ENCODE measurements around the gene CMPK2. TPM values are rescaled to one million over a fixed set of nuclear protein-coding genes. Genes with fewer than 3 reads are reported as not detected.

CMPK2 gene
- total and polyA plus RNA-seq, 9 of the 15 experiments (the other 6 are each of a cell fraction or from before 2014, with no cell fraction given) = 2.6 to 10.5 (median 5.0) TPM

DNA sequence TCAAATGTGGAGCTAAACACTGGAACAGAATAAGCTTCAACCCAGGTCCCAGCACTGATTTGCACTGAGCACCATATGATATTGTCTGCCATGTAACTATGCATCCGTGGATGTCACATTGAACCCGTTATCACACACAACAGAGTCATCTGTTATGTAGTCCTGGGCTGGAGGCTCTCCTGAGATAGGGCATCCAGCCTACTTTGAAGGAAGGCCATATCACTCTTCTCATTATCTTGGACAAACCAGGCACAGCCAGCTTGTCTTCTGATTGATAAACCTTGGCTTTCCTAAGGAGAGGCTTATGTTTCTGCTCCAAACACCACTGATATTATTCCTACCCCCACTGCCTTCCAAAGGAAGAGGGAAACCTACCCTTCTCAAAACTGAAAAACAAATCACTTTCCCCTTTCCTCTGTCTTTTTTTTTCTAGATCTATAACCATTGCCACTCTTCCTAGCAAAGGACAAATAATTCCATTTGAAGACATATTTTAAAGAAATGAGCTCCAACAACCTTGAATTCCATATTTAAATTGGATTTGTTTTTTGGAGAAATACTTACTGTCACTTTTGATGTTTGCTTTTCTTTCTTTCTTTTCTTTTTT lies 28.3 kb upstream of the CMPK2 start (continued):
- TF ChIP-seq PYGO2 (tag; IDR thresholded peaks at IDR 0.05) = peak; percentile 94
- no peak for TF ChIP-seq ZNF512 (tag; IDR thresholded peaks at IDR 0.05)
- no peak for TF ChIP-seq ZFP91 (CRISPR knock-in tag; IDR thresholded peaks at IDR 0.05)
- no peak for TF ChIP-seq ZNF740 (CRISPR knock-in tag; IDR thresholded peaks at IDR 0.05)
- TF ChIP-seq ZNF740 (tag; IDR thresholded peaks at IDR 0.05) = no peak
- TF ChIP-seq, protein P1, sequence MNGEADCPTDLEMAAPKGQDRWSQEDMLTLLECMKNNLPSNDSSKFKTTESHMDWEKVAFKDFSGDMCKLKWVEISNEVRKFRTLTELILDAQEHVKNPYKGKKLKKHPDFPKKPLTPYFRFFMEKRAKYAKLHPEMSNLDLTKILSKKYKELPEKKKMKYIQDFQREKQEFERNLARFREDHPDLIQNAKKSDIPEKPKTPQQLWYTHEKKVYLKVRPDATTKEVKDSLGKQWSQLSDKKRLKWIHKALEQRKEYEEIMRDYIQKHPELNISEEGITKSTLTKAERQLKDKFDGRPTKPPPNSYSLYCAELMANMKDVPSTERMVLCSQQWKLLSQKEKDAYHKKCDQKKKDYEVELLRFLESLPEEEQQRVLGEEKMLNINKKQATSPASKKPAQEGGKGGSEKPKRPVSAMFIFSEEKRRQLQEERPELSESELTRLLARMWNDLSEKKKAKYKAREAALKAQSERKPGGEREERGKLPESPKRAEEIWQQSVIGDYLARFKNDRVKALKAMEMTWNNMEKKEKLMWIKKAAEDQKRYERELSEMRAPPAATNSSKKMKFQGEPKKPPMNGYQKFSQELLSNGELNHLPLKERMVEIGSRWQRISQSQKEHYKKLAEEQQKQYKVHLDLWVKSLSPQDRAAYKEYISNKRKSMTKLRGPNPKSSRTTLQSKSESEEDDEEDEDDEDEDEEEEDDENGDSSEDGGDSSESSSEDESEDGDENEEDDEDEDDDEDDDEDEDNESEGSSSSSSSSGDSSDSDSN (IDR thresholded peaks at IDR 0.05; ENCODE audit: borderline replicate concordance in 1 of 2, low read depth in 2 of 2, low read length in 2 of 2) = no peak
- TF ChIP-seq ATF7 (IDR thresholded peaks at IDR 0.05) = peak; percentile 81
- peak; percentile 84 for TF ChIP-seq DACH1 (IDR thresholded peaks at IDR 0.05; ENCODE audit: partially characterized antibody)
- no peak for TF ChIP-seq CREBBP (IDR thresholded peaks at IDR 0.05; ENCODE audit: low read depth, low read length)
- peak; percentile 98 for TF ChIP-seq SMARCE1 (IDR thresholded peaks at IDR 0.05)
- peak; percentile 100 for TF ChIP-seq KLF16 (IDR thresholded peaks at IDR 0.05)
- TF ChIP-seq ZNF586 (CRISPR knock-in tag; conservative IDR thresholded peaks at IDR 0.05) = no peak
- 0 out of 2 replicates have a peak, but pooled peaks have one; percentile 73 for TF ChIP-seq MTA3 (IDR thresholded peaks at IDR 0.05; ENCODE audit: borderline replicate concordance)
- TF ChIP-seq ESRRA (IDR thresholded peaks at IDR 0.05; ENCODE audit: borderline replicate concordance, low read depth) = peak; percentile 82
- no peak for TF ChIP-seq TAF7 (tag; IDR thresholded peaks at IDR 0.05)
- TF ChIP-seq ZNF668 (CRISPR knock-in tag; IDR thresholded peaks at IDR 0.05) = peak; percentile 38; the same call in 1 of the 2 replicates
- TF ChIP-seq ZNF518B (CRISPR knock-in tag; IDR thresholded peaks at IDR 0.05) = no peak
- no peak for TF ChIP-seq SMAD2 (IDR thresholded peaks at IDR 0.05; ENCODE audit: low read depth, low read length)
- no peak for TF ChIP-seq RHOXF2B (CRISPR knock-in tag; conservative IDR thresholded peaks at IDR 0.05)

All from K562 (cell line).